HG03175 (cell line): ENCODE measurements around the gene TSC2.

ENCODE experiments used
- ATAC-seq: cut with Tn5 transposase; IDR thresholded peaks from one replicate; pipeline ENCODE4 v1.9.1; 2021; ENCODE audit warnings: mild to moderate bottlenecking, moderate library complexity; ENCODE audit not compliant: unreplicated experiment

Gene TSC2

DNA sequence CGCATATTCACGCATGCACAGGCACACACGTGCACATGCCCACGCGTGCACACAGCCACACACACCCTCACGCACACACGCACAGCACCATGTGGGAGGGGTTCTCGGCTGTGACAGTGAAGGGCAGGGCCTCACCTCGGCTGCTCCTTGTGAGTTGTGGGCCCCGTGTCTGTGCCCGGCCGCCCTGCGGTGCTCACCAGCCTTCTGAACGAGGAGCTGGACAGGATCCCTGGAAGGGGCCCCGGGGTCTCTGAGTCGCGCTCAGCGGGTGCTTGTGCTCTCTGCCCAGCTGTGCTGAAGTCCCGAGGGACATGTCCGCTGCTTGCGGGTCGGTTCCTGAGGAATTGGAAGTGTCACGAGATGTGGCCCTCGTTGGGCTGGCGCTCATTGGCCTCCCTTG lies 16.1 kb downstream of the TSC2 start:
- no peak for ATAC-seq

DNA sequence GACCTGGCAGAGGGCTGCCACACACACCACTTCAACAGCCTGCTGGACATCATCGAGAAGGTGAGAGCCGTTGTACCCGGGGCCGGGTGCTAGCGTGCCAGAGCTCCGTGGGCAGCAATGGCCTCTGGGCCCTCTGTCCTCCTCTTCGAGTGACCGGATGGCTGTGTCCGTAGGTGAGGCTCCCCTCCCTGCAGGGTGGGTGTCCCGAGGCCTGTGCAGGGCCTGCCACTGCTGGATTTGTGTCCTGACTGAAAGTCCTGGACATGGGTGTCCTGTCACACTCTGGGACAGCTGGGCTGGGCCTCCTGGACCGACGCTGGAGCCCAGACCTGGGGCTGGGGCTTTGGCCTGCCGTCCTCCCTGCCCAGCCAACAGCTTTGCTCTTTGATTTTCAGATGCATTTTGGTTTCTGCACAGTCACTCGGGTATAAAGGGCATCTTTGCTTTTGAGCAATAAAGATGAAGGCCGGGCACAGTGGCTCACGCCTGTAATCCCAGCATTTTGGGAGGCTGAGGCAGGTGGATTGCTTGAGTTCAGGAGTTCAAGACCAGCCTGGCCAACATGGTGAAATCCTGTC lies 16.7 kb downstream of the TSC2 start:
- ATAC-seq, result no peak

DNA sequence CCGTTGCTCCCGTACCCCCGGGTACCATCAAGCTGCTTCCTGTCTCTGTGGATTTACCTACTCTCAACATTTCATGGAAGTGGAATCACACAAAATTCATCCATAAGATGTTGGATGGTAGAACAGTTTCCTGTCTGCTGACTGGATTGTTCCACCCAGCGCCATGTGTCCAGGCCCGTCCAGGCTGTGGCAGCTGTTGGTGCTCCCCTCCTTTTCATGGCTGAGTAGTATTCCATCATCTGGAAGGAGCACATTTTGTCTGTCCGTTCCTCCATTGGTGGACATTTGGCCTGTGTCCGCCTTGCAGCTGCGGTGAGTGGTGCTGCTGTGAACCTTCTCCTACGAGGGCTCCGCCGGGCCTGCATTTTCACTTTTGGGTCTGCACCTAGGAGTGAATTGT lies 18.4 kb downstream of the TSC2 start:
- ATAC-seq, result no peak

DNA sequence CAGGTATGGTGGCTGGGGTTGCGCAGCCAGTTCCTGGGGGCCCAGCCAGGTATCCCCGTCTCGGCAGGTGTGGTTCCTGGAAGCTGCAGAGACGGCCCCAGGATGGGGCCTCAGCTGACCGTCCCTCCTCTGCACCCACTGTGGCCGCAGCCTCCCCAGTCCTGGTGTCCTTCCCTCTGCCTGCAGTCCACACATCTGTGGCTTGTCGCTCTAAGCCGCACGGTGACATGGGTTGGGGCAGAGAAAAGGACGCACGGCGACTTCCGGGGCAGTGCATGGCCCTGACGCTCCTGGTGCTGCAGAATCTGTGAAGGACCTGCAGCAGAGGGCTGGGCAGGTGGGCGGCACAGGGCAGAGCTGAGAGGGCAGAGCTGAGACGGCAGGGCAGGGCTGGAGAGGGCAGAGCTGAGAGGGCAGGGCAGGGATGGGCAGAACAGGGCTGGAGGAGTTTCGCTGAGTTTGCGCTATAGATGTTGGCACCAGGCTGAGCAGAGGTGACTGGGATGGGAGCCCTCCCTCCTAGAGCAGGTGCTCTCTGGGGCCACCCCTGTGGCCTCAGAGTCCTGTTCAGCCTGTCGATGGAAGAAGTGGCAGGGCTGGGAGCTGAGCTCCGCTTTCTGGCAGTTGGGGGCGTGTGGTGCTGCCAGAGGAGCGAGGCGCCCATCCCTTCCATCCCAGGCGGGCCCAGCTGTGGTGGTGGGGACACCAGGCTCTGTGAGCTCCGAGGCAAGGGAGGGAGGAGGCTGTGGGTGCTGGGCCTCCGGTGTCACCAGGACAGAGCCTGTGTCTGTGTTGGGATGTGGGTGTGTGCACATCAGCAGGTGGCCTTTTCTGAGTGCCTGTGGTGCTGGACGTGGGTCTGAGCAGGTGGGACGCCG lies 23.0 kb downstream of the TSC2 start:
- no peak for ATAC-seq

DNA sequence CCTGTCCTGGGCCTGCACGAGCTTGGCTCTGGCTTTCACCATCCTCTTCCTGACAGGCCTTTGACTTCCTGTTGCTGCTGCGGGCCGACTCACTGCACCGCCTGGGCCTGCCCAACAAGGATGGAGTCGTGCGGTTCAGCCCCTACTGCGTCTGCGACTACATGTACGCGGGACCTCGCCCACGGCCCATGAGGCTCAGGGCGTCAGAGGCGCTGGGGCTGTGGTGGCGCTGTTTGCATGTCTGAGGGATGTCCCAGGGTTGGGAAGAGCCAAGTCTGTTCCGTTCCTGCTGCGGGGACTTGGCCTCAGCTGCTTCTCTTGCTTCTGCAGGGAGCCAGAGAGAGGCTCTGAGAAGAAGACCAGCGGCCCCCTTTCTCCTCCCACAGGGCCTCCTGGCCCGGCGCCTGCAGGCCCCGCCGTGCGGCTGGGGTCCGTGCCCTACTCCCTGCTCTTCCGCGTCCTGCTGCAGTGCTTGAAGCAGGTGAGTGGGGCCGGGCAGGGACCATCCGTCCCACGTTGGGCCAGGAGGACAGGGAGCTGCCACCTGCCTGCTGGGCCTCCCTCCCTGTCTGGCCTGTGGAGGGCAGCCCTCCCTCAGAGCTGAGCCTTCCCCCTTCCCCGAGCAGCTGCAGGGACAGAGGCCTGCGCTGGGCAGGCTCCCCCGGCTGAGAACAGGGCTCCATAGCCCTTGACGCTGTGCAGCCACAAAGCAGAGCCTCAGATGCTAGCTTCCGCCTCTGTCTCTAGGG lies 23.8 kb downstream of the TSC2 start:
- ATAC-seq, result no peak

- ATAC-seq, result no peak
These were observed 25.1 kb downstream of the TSC2 start for GRCh38 chr16:2072926-2073325.

DNA sequence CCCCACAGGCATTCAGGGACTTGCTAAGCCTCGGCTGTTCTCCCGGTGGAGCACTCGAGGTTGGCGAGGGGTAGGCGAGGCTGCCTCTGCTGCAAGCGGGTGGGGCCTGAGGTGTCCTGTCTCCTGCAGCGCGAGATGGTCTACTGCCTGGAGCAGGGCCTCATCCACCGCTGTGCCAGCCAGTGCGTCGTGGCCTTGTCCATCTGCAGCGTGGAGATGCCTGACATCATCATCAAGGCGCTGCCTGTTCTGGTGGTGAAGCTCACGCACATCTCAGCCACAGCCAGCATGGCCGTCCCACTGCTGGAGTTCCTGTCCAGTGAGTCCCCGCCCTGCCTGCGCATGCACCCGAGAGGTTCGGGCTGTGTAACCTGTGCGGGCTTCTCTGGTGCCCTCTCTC lies 26.3 kb downstream of the TSC2 start:
- ATAC-seq, result no peak

GRCh38 chr16:2075631-2076030 lies 27.8 kb downstream of the TSC2 start:
- no peak for ATAC-seq

DNA sequence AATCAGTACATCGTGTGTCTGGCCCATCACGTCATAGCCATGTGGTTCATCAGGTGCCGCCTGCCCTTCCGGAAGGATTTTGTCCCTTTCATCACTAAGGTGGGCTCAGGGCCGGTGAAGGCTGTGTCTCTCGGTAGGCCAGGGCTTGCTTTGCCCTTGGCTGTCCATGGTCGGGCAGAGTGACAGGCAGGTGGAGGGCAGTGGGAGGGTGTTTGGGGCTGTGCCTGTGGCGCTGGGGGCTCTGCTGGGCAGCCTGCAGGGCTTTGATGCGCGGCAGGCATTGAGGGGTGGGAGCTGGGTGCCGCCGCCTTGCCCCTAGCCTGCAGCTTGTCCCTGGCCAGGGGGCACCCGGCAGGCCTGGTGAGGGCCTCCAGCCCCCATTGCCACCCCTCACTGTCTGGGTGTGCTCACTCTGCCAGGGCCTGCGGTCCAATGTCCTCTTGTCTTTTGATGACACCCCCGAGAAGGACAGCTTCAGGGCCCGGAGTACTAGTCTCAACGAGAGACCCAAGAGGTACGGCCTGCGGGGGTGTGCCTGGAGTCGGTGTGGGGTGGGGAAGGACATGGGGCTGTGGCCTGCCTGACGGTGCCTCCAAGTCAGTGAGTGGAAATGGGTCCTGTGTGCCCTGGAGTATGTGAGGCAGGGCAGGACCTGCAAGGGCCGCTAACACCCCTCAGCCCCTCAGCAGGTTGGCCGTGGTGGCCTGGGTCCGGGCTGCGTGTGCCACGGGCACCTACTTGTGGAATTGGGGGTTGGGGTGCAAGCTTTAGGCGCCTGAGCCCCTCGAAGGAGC lies 28.5 kb downstream of the TSC2 start:
- ATAC-seq, result no peak

GRCh38 chr16:2077016-2077415 lies 29.2 kb downstream of the TSC2 start:
- no peak for ATAC-seq

- ATAC-seq, result no peak
These were observed 29.9 kb downstream of the TSC2 start for GRCh38 chr16:2077696-2078095.

- ATAC-seq, result no peak
These were observed 30.3 kb downstream of the TSC2 start for GRCh38 chr16:2078096-2078495.

- no peak for ATAC-seq
These were observed 30.9 kb downstream of the TSC2 start for GRCh38 chr16:2078691-2079090.

DNA sequence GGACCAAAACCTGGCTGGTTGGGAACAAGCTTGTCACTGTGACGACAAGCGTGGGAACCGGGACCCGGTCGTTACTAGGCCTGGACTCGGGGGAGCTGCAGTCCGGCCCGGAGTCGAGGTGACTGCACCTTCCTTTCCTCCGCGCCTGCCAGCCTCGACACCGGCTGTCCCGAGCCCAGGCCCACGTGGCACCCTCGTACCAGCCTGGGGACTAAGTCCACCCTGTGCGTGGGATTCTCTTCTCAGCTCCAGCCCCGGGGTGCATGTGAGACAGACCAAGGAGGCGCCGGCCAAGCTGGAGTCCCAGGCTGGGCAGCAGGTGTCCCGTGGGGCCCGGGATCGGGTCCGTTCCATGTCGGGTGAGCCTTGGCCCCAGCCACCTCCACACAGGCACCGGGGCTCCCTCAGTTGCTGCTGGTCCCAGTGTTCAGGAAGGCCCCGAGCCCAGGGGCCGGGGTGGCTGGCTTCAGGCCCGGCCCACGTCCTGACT lies 31.6 kb downstream of the TSC2 start:
- ATAC-seq, result no peak

DNA sequence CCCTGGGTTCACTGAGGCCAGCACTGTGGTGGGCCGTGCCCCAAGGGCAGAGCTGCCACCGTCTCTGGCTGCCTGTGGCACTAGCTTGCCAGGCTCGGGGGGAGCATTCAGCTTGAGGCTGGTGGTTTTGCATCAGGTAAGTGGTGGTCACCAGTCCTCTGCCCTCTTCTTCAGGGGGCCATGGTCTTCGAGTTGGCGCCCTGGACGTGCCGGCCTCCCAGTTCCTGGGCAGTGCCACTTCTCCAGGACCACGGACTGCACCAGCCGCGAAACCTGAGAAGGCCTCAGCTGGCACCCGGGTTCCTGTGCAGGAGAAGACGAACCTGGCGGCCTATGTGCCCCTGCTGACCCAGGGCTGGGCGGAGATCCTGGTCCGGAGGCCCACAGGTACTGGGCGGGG lies 32.2 kb downstream of the TSC2 start:
- no peak for ATAC-seq

- no peak for ATAC-seq
These were observed 33.7 kb downstream of the TSC2 start for GRCh38 chr16:2081201-2082084.

DNA sequence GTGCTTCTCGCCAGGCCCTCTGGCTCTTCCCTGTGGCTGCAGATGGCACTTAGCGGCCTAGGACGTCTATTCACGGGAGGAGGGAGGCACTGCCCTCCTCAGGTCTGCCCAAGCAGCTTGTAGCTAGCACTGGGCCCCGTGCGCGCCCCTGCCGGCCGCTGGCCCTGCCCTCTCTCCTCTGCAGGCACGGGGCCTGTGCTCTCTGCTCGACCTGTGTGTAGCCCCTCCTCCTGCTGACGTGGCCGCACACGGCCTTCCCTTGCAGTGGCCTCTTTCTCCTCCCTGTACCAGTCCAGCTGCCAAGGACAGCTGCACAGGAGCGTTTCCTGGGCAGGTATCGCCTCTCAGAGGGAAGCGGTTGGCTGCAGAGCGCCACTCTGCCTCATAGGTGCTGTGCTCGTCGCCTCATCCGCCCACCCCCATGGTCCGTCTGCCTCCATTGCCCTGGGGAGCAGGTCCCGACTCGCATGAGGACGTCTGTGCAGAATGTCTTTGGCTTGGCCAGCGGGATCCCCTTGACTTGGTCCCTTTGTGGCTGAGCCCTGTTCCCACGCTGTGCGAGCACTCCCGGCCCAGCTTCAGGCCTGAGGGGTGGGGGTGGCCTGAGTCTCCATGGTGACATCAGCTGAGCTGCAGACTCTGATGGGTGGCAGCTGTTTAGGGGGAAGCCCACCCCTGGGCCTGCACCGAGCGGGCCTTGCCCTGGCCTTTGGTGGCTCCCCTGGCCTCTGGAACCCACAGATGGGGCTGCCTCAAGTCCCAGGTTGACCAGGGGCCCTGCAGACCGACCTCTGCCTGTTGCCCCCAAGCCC lies 34.6 kb downstream of the TSC2 start:
- no peak for ATAC-seq

DNA sequence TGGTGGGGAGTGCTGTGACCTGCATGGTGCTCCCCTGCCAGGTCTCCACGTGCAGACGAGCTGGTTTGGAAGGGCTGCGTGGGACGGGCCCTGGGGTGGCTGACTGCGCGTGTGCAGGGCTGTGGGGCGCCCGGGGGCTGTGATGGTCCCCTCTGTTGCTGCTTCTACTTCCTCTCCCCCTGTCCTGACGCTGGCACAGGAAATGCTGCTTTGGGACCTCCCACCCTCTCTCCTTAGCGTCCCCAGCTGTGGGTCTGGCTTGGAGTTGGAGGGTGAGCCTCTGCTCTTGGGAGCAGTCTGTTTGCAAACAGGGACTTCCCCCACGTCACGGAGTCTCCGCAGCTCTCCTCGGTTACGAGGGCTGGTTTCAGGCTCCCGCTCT lies 35.2 kb downstream of the TSC2 start:
- ATAC-seq, result no peak

- no peak for ATAC-seq
These were observed 35.6 kb downstream of the TSC2 start for GRCh38 chr16:2083409-2083808.
